Hepatocyte (in vitro differentiated cells): ENCODE results near the gene PCDH9. TPM values are rescaled to one million over a fixed set of nuclear protein-coding genes. Genes with fewer than 3 reads are reported as not detected.
"Not testable (repeated sequence)": the region's sequence is repeated elsewhere in the genome, so short reads cannot be mapped to it uniquely, and the experiment has no call there.

ENCODE experiments used
- DNase-seq: peaks from one replicate; pipeline ENCODE4 v3.0.0-alpha.2; 2016; ENCODE audit warnings: low spot score
- H2AFZ ChIP-seq: fragments of 200-600 bp; sonication (generic); 2 replicates; pipeline ENCODE4 v1.6.0; 2016; ENCODE audit warnings: antibody characterized with exemption, mild to moderate bottlenecking
- H3K27ac ChIP-seq: fragments of 200-600 bp; sonication (generic); 2 replicates; pipeline ENCODE4 v1.5.1; 2016; ENCODE audit warnings: mild to moderate bottlenecking
- H3K27me3 ChIP-seq: fragments of 200-600 bp; sonication (generic); 2 replicates; pipeline ENCODE4 v1.6.1; 2016
- H3K36me3 ChIP-seq: fragments of 200-600 bp; sonication (generic); replicated peaks from 2 replicates; pipeline ENCODE4 v1.5.1; 2016; ENCODE audit warnings: low read depth; ENCODE audit not compliant: insufficient read depth
- H3K4me1 ChIP-seq: fragments of 200-600 bp; sonication (generic); 2 replicates; pipeline ENCODE4 v1.5.1; 2016; ENCODE audit warnings: mild to moderate bottlenecking, moderate library complexity; ENCODE audit not compliant: insufficient read depth
- H3K4me2 ChIP-seq: fragments of 200-600 bp; sonication (generic); 2 replicates; pipeline ENCODE4 v1.6.0; 2016
- H3K4me3 ChIP-seq: fragments of 200-600 bp; sonication (generic); 2 replicates; pipeline ENCODE4 v1.5.1; 2016; ENCODE audit warnings: mild to moderate bottlenecking
- H3K79me2 ChIP-seq: fragments of 200-600 bp; sonication (generic); 2 replicates; pipeline ENCODE4 v1.6.0; 2017; ENCODE audit warnings: mild to moderate bottlenecking
- H3K9me2 ChIP-seq: fragments of 200-600 bp; sonication (generic); replicated peaks from 2 replicates; pipeline ENCODE4 v1.6.0; 2017; ENCODE audit warnings: mild to moderate bottlenecking; ENCODE audit not compliant: insufficient read depth
- H3K9me3 ChIP-seq: fragments of 200-600 bp; sonication (generic); 2 replicates; pipeline ENCODE4 v1.5.1; 2016; ENCODE audit warnings: low read depth, mild to moderate bottlenecking
- H4K20me1 ChIP-seq: fragments of 200-600 bp; sonication (generic); 2 replicates; pipeline ENCODE4 v1.6.0; 2016; ENCODE audit warnings: mild to moderate bottlenecking; ENCODE audit not compliant: insufficient read depth, poor library complexity, severe bottlenecking
- EZH2 ChIP-seq: fragments of 200-600 bp; sonication (generic); IDR thresholded peaks from 2 replicates; pipeline ENCODE4 v1.6.1; 2016; ENCODE audit warnings: antibody characterized with exemption, mild to moderate bottlenecking, borderline replicate concordance
- EZH2phosphoT487 ChIP-seq: fragments of 200-600 bp; sonication (generic); IDR thresholded peaks from one replicate; pipeline ENCODE4 v1.6.1; 2018; ENCODE audit warnings: antibody characterized with exemption, mild to moderate bottlenecking, low read depth, moderate library complexity; ENCODE audit not compliant: unreplicated experiment, severe bottlenecking
- WGBS: methylation state at CpG from one replicate; pipeline ENCODE4 v1.1.6; 2016; ENCODE audit warnings: low lambda C conversion rate; ENCODE audit errors: missing lambda C conversion rate; 5-methylcytosine and 5-hydroxymethylcytosine counted together
- polyA plus RNA-seq: library from polyadenylated mRNA; unstranded; fragments of >200 nt; fragmentation: Nextera tagmentation; extraction: Ambion mirVana; gene quantifications from 2 replicates; pipeline ENCODE4 v1.2.1, GENCODE V29; 2016
- total RNA-seq: library from RNA; depleted of rRNA; stranded (reverse); fragments of >200 nt; gene quantifications from 2 replicates; pipeline ENCODE4 v1.2.3, GENCODE V29; 2014
- TF ChIP-seq, protein P1 (sequence below): fragments of 200-600 bp; sonication (generic); IDR thresholded peaks from 2 replicates; pipeline ENCODE4 v1.5.1; 2016; ENCODE audit warnings: antibody characterized with exemption, mild to moderate bottlenecking; ENCODE audit not compliant: poor library complexity

The PCDH9 gene
- total and polyA plus RNA-seq, 2 experiments from 2014 or later = 6.9 to 15.0 TPM

GRCh38 chr13:66895320-66895719, 334.8 kb downstream of the PCDH9 start:
- Histone ChIP-seq H3K4me2 (no peak overlapping the region), H3K27me3 (no peaks in the 10 kb centered on the region), H3K79me2 (no peaks in the 10 kb centered on the region), H3K4me1 (no peaks in the 10 kb centered on the region), H3K9me3 (no peaks in the 10 kb centered on the region), H3K4me3 (no peak overlapping the region), H3K27ac (no peak overlapping the region), H4K20me1 (no peaks in the 10 kb centered on the region), H3K9me2 (no peaks in the 10 kb centered on the region), H2AFZ (no peak overlapping the region), H3K36me3 (no peaks in the 10 kb centered on the region)
- TF ChIP-seq, protein P1, sequence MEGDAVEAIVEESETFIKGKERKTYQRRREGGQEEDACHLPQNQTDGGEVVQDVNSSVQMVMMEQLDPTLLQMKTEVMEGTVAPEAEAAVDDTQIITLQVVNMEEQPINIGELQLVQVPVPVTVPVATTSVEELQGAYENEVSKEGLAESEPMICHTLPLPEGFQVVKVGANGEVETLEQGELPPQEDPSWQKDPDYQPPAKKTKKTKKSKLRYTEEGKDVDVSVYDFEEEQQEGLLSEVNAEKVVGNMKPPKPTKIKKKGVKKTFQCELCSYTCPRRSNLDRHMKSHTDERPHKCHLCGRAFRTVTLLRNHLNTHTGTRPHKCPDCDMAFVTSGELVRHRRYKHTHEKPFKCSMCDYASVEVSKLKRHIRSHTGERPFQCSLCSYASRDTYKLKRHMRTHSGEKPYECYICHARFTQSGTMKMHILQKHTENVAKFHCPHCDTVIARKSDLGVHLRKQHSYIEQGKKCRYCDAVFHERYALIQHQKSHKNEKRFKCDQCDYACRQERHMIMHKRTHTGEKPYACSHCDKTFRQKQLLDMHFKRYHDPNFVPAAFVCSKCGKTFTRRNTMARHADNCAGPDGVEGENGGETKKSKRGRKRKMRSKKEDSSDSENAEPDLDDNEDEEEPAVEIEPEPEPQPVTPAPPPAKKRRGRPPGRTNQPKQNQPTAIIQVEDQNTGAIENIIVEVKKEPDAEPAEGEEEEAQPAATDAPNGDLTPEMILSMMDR = no peak
- TF ChIP-seq EZH2phosphoT487 = no peak
- no peak for TF ChIP-seq EZH2
- 90% methylated on average over 3 of the region's 3 CpGs for WGBS
- no peak for DNase-seq

GRCh38 chr13:66888698-66889097, 341.4 kb downstream of the PCDH9 start:
- H3K36me3 ChIP-seq = no peaks in the 10 kb centered on the region
- WGBS = 94% methylated on average over 1 of the region's 1 CpG
- no peaks in the 10 kb centered on the region for H3K9me3 ChIP-seq
- no peak overlapping the region for H3K4me3 ChIP-seq
- H3K4me2 ChIP-seq = no peak overlapping the region
- H4K20me1 ChIP-seq = no peaks in the 10 kb centered on the region
- no peak overlapping the region for H3K27ac ChIP-seq
- no peaks in the 10 kb centered on the region for H3K4me1 ChIP-seq
- no peaks in the 10 kb centered on the region for H3K27me3 ChIP-seq
- no peak overlapping the region for H2AFZ ChIP-seq
- DNase-seq = no peak
- TF ChIP-seq, protein P1 = no peak
- TF ChIP-seq EZH2phosphoT487 (no peak), EZH2 (no peak)
- no peaks in the 10 kb centered on the region for H3K79me2 ChIP-seq
- no peaks in the 10 kb centered on the region for H3K9me2 ChIP-seq

GRCh38 chr13:66887088-66887487, 343.0 kb downstream of the PCDH9 start:
- Histone ChIP-seq H3K27ac (no peak overlapping the region), H3K4me2 (no peak overlapping the region), H3K36me3 (no peaks in the 10 kb centered on the region), H3K4me3 (no peak overlapping the region), H3K27me3 (no peaks in the 10 kb centered on the region), H3K4me1 (no peaks in the 10 kb centered on the region), H4K20me1 (no peaks in the 10 kb centered on the region), H2AFZ (no peak overlapping the region), H3K79me2 (no peaks in the 10 kb centered on the region), H3K9me3 (no peaks in the 10 kb centered on the region), H3K9me2 (no peaks in the 10 kb centered on the region)
- DNase-seq = no peak
- WGBS = 76% methylated on average over 5 of the region's 5 CpGs
- no peak for TF ChIP-seq EZH2

- Histone ChIP-seq H3K4me3 (no peak overlapping the region), H3K4me1 (no peaks in the 10 kb centered on the region), H3K9me3 (no peaks in the 10 kb centered on the region), H3K36me3 (no peaks in the 10 kb centered on the region), H3K4me2 (no peak overlapping the region), H3K27me3 (no peaks in the 10 kb centered on the region), H3K79me2 (no peaks in the 10 kb centered on the region), H2AFZ (no peak overlapping the region), H4K20me1 (no peaks in the 10 kb centered on the region), H3K9me2 (no peaks in the 10 kb centered on the region), H3K27ac (no peak overlapping the region)
- no peak for DNase-seq
- TF ChIP-seq, protein P1 = no peak
- no peak for TF ChIP-seq EZH2
- no peak for TF ChIP-seq EZH2phosphoT487
- WGBS = 77% methylated on average over 4 of the region's 4 CpGs
These were observed 343.9 kb downstream of the PCDH9 start for GRCh38 chr13:66886264-66886663.

DNA sequence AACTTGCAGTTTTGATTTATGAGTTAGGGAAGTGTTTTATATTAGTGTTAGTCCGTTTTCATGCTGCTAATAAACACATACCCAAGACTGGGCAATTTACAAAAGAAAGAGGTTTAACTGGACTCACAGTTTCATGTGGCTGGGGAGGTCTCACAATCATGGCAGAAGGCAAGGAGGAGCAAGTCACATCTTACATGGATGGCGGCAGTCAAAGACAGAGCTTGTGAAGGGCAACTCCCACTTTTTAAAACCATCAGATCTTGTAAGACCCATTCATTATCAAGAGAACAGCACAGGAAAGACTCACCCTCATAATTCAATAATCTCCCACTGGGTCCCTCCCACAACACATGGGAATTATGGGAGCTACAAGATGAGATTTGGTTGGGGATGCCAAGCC, 349.0 kb downstream of the PCDH9 start:
- not testable (repeated sequence) for H3K36me3 ChIP-seq, H4K20me1 ChIP-seq, DNase-seq, H3K79me2 ChIP-seq, H3K27ac ChIP-seq, H3K9me2 ChIP-seq, H3K4me1 ChIP-seq, H3K4me3 ChIP-seq, H3K27me3 ChIP-seq, H3K4me2 ChIP-seq, H3K9me3 ChIP-seq, H2AFZ ChIP-seq
- WGBS = 85% methylated on average over 2 of the region's 2 CpGs
